Measurements from ENCODE around the gene C12orf76.

DNA sequence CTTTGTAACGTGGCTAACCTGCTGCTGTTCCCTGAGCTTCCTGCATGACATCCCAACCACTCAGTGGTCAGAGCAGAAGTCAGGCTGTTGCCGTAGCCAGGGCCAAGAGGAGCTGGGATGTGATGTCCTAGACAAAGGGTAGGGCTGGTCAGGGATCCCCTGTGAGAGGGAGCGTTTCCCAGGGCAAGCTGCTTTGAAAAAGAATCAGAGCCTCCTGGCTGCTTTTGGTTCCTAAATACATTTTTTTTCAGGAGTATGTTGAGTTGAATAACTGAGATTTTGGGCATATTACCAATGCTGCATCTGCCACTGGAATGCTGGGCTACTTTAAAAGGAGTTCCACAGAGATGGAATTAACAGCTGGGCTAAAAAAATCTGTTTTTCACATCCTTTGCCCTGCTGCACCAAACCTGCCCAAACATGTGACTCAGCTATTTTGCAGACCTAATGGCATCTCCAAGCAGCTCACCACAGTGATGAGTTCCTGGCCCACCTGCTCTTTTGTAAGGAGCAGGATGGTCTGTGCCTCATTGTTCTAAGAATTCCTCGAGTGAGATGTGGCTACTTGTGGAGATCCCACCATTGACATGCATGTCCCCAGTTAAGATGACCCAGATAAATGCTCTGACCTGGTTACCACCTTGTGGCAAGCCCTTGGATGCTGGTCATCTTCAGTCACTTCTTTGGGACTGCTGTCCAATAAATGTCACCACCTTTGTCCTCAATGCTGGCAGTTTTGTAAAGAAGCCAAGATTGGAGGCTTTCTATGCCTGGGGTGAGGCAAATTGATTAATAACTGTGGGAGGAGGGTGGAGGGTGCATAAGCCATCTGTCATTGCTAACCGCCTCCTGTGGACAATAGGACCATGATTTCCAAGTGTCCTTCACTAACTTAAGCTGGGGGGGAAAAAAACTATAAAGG, 25.0 kb downstream of the C12orf76 start:
- TF ChIP-seq, protein P1, sequence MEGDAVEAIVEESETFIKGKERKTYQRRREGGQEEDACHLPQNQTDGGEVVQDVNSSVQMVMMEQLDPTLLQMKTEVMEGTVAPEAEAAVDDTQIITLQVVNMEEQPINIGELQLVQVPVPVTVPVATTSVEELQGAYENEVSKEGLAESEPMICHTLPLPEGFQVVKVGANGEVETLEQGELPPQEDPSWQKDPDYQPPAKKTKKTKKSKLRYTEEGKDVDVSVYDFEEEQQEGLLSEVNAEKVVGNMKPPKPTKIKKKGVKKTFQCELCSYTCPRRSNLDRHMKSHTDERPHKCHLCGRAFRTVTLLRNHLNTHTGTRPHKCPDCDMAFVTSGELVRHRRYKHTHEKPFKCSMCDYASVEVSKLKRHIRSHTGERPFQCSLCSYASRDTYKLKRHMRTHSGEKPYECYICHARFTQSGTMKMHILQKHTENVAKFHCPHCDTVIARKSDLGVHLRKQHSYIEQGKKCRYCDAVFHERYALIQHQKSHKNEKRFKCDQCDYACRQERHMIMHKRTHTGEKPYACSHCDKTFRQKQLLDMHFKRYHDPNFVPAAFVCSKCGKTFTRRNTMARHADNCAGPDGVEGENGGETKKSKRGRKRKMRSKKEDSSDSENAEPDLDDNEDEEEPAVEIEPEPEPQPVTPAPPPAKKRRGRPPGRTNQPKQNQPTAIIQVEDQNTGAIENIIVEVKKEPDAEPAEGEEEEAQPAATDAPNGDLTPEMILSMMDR (IDR thresholded peaks at IDR 0.05): no peak
- TF ChIP-seq POLR2A (IDR thresholded peaks at IDR 0.05): no peak

Data from breast epithelium (tissue), 3 donors.